Activated naive CD4-positive, alpha-beta T cell treated with anti-CD3 and anti-CD28 coated beads for 36 hours (primary cell): ENCODE measurements around the gene PTGES3L. TPM values are rescaled to one million over a fixed set of nuclear protein-coding genes. Genes with fewer than 3 reads are reported as not detected.

Source experiments
- CTCF ChIA-PET: fragments of 350-600 bp; sonication (Branson Sonifier 250); formaldehyde crosslinking; loops from one replicate; lab custom pipeline; 2021; ENCODE audit warnings: antibody characterized with exemption; lab: Charles Lee
- DNase-seq: peaks from one replicate; pipeline ENCODE4 v3.0.0-alpha.2; 2020
- H3K27ac Mint-ChIP-seq: one replicate; pipeline ENCODE4 v1.8.0; 2021; ENCODE audit warnings: mild to moderate bottlenecking, mixed read lengths
- H3K27me3 Mint-ChIP-seq: one replicate; pipeline ENCODE4 v1.8.0; 2021; ENCODE audit warnings: low read depth, mixed read lengths
- H3K36me3 Mint-ChIP-seq: one replicate; pipeline ENCODE4 v1.8.0; 2021; ENCODE audit warnings: low read depth, mixed read lengths
- H3K4me1 Mint-ChIP-seq: one replicate; pipeline ENCODE4 v1.8.0; 2021; ENCODE audit warnings: low read depth, mixed read lengths
- H3K4me3 Mint-ChIP-seq: one replicate; pipeline ENCODE4 v1.8.0; 2021; ENCODE audit warnings: mild to moderate bottlenecking, moderate library complexity, mixed read lengths
- H3K9me3 Mint-ChIP-seq: one replicate; pipeline ENCODE4 v1.8.0; 2021; ENCODE audit warnings: mixed read lengths
- intact Hi-C: fragments of 100-400 bp; cut with micrococcal nuclease; formaldehyde crosslinking; loops from one replicate; pipeline ENCODE4 v1.15.1; 2023
- total RNA-seq, 2 experiments: library from RNA; stranded (reverse); gene quantifications; one replicate each; pipeline ENCODE4 v1.2.3, GENCODE V29; 2021

The PTGES3L gene
- total RNA-seq, 2 experiments from 2014 or later = 0.33 to 0.57 TPM

- CTCF ChIA-PET = interaction anchor here (0.5 to 1.7 kb wide), 3 partner anchors 13 to 60 kb away, joined by 3 to 5 read pairs (median 3); partner anchors contain the start of gene IFI35
- peaks cover 34% of the 10 kb centered on the region for H3K4me1 Mint-ChIP-seq
- H3K36me3 Mint-ChIP-seq = no peaks in the 10 kb centered on the region
- DNase-seq = no peak
- peak overlapping the region; percentile 21 for H3K4me3 Mint-ChIP-seq
- H3K27ac Mint-ChIP-seq = no peak overlapping the region
- intact Hi-C loops = no loop called here
- H3K9me3 Mint-ChIP-seq = no peaks in the 10 kb centered on the region
- no peaks in the 10 kb centered on the region for H3K27me3 Mint-ChIP-seq
These were observed 40.2 kb upstream of the PTGES3L start for GRCh38 chr17:43020030-43020621.

GRCh38 chr17:43019418-43019817 is 39.5 kb upstream of the PTGES3L start:
- CTCF ChIA-PET = no interaction called here
- H3K4me3 Mint-ChIP-seq = no peak overlapping the region
- no peak for DNase-seq
- H3K27me3 Mint-ChIP-seq = no peaks in the 10 kb centered on the region
- no peaks in the 10 kb centered on the region for H3K9me3 Mint-ChIP-seq
- no peak overlapping the region for H3K27ac Mint-ChIP-seq
- H3K36me3 Mint-ChIP-seq = no peaks in the 10 kb centered on the region
- intact Hi-C loops = no loop called here
- H3K4me1 Mint-ChIP-seq = peaks cover 29% of the 10 kb centered on the region

GRCh38 chr17:43018932-43019331 is 39.1 kb upstream of the PTGES3L start:
- Mint-ChIP-seq H3K27ac (no peak overlapping the region), H3K27me3 (no peaks in the 10 kb centered on the region), H3K9me3 (no peaks in the 10 kb centered on the region), H3K4me1 (peaks cover 26% of the 10 kb centered on the region), H3K36me3 (no peaks in the 10 kb centered on the region), H3K4me3 (no peak overlapping the region)
- CTCF ChIA-PET = no interaction called here
- intact Hi-C loops = no loop called here
- DNase-seq = no peak

GRCh38 chr17:43018008-43018853 is 38.4 kb upstream of the PTGES3L start:
- no peak overlapping the region for H3K4me3 Mint-ChIP-seq
- peaks cover 24% of the 10 kb centered on the region for H3K4me1 Mint-ChIP-seq
- no peaks in the 10 kb centered on the region for H3K9me3 Mint-ChIP-seq
- no peak overlapping the region for H3K27ac Mint-ChIP-seq
- DNase-seq = no peak
- H3K27me3 Mint-ChIP-seq = no peaks in the 10 kb centered on the region
- peaks cover 4% of the 10 kb centered on the region for H3K36me3 Mint-ChIP-seq
- CTCF ChIA-PET = interaction anchor here (0.6 kb wide), 1 partner anchor 533 kb away, joined by 5 read pairs; no protein-coding TSS in a partner anchor
- intact Hi-C loops = no loop called here

GRCh38 chr17:43016216-43016615 is 36.3 kb upstream of the PTGES3L start:
- Mint-ChIP-seq H3K4me1 (peaks cover 20% of the 10 kb centered on the region), H3K27ac (no peak overlapping the region), H3K36me3 (peaks cover 7% of the 10 kb centered on the region), H3K9me3 (no peaks in the 10 kb centered on the region), H3K4me3 (no peak overlapping the region), H3K27me3 (no peaks in the 10 kb centered on the region)
- intact Hi-C loops = no loop called here
- CTCF ChIA-PET = no interaction called here
- no peak for DNase-seq

- Mint-ChIP-seq H3K36me3 (peaks cover 7% of the 10 kb centered on the region), H3K4me3 (no peak overlapping the region), H3K4me1 (peaks cover 17% of the 10 kb centered on the region), H3K27me3 (no peaks in the 10 kb centered on the region), H3K27ac (no peak overlapping the region), H3K9me3 (no peaks in the 10 kb centered on the region)
- intact Hi-C loops = no loop called here
- DNase-seq = no peak
- CTCF ChIA-PET = no interaction called here
These were observed 35.7 kb upstream of the PTGES3L start for GRCh38 chr17:43015579-43015978.

GRCh38 chr17:43014649-43015542 is 35.0 kb upstream of the PTGES3L start:
- H3K4me3 Mint-ChIP-seq = no peak overlapping the region
- no peak for DNase-seq
- no peaks in the 10 kb centered on the region for H3K9me3 Mint-ChIP-seq
- H3K36me3 Mint-ChIP-seq = peaks cover 8% of the 10 kb centered on the region
- H3K27ac Mint-ChIP-seq = peak overlapping the region; percentile 19
- intact Hi-C loops = no loop called here
- CTCF ChIA-PET = no interaction called here
- no peaks in the 10 kb centered on the region for H3K27me3 Mint-ChIP-seq
- H3K4me1 Mint-ChIP-seq = peaks cover 21% of the 10 kb centered on the region

GRCh38 chr17:43014020-43014648 is 34.3 kb upstream of the PTGES3L start:
- intact Hi-C loops = no loop called here
- DNase-seq = no peak
- CTCF ChIA-PET = no interaction called here
- H3K9me3 Mint-ChIP-seq = no peaks in the 10 kb centered on the region
- no peak overlapping the region for H3K4me3 Mint-ChIP-seq
- H3K27ac Mint-ChIP-seq = no peak overlapping the region
- H3K27me3 Mint-ChIP-seq = no peaks in the 10 kb centered on the region
- H3K36me3 Mint-ChIP-seq = peaks cover 8% of the 10 kb centered on the region
- peaks cover 15% of the 10 kb centered on the region for H3K4me1 Mint-ChIP-seq

GRCh38 chr17:43013296-43013695 is 33.4 kb upstream of the PTGES3L start:
- H3K27ac Mint-ChIP-seq = no peak overlapping the region
- no peak for DNase-seq
- peaks cover 9% of the 10 kb centered on the region for H3K4me1 Mint-ChIP-seq
- intact Hi-C loops = no loop called here
- H3K36me3 Mint-ChIP-seq = peaks cover 8% of the 10 kb centered on the region
- H3K4me3 Mint-ChIP-seq = no peak overlapping the region
- CTCF ChIA-PET = interaction anchor here (2.1 kb wide), 1 partner anchor 11 kb away, joined by 7 read pairs; no protein-coding TSS in a partner anchor
- H3K9me3 Mint-ChIP-seq = no peaks in the 10 kb centered on the region
- no peaks in the 10 kb centered on the region for H3K27me3 Mint-ChIP-seq

- DNase-seq = no peak
- peaks cover 10% of the 10 kb centered on the region for H3K4me1 Mint-ChIP-seq
- no peaks in the 10 kb centered on the region for H3K27me3 Mint-ChIP-seq
- intact Hi-C loops = no loop called here
- H3K4me3 Mint-ChIP-seq = no peak overlapping the region
- H3K27ac Mint-ChIP-seq = no peak overlapping the region
- H3K36me3 Mint-ChIP-seq = peaks cover 11% of the 10 kb centered on the region
- CTCF ChIA-PET = interaction anchor here (0.6 to 2.1 kb wide), 3 partner anchors 12 to 92 kb away, joined by 4 to 7 read pairs (median 5); partner anchors contain the start of gene RPL27
- H3K9me3 Mint-ChIP-seq = no peaks in the 10 kb centered on the region
These were observed 32.0 kb upstream of the PTGES3L start for GRCh38 chr17:43011728-43012472.

- no peak overlapping the region for H3K4me3 Mint-ChIP-seq
- H3K27me3 Mint-ChIP-seq = no peaks in the 10 kb centered on the region
- no peak for DNase-seq
- H3K9me3 Mint-ChIP-seq = no peaks in the 10 kb centered on the region
- peaks cover 17% of the 10 kb centered on the region for H3K36me3 Mint-ChIP-seq
- intact Hi-C loops = no loop called here
- H3K4me1 Mint-ChIP-seq = peaks cover 14% of the 10 kb centered on the region
- no peak overlapping the region for H3K27ac Mint-ChIP-seq
- CTCF ChIA-PET = interaction anchor here (1.9 kb wide), 1 partner anchor 13 kb away, joined by 4 read pairs; the partner anchor contains the start of gene RPL27
These were observed 30.9 kb upstream of the PTGES3L start for GRCh38 chr17:43010667-43011308.
